ENCODE data around the gene TOB2.

DNA sequence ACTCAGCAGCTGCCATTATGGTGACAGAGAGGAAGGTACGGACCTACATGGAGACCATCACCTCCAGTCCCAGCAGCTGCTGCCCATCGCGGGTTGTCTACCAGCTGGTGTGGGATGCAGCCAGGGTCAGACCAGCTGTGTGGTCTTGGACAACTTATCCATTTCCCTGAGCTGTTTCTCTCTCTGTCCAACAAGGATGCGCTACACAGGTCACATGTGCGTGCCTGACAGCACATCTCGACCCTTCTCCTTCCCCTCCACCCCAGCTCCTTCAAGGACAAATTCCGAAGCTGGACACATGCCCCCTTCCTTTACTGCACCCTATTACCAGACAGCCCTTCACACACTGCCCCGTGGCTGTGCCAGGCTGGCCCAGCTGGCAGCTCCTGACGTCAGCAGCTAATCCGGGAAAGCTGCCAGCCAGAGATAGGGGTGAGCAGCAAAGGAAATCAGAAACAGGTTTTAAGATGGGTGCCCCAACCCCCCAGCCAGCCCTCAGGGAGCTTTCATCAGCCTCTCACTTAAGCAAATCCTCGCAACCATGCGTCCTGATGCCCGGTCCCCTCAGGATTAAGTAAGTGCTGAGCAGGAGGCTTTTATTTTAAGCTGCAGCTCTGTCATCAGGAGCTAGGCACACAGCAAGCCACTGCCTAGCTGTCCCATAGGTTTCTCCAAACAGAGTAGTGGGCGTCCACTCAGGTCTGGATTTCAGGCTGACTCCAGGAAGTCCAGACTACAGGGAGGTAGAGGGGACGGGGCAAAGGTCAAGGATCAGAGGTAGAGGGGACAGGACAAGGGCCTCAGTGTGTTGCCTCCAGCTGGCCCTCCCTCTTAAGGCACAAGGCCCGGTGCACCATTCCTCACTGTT, 44.6 kb downstream of the TOB2 start:
- TF ChIP-seq, protein P1, sequence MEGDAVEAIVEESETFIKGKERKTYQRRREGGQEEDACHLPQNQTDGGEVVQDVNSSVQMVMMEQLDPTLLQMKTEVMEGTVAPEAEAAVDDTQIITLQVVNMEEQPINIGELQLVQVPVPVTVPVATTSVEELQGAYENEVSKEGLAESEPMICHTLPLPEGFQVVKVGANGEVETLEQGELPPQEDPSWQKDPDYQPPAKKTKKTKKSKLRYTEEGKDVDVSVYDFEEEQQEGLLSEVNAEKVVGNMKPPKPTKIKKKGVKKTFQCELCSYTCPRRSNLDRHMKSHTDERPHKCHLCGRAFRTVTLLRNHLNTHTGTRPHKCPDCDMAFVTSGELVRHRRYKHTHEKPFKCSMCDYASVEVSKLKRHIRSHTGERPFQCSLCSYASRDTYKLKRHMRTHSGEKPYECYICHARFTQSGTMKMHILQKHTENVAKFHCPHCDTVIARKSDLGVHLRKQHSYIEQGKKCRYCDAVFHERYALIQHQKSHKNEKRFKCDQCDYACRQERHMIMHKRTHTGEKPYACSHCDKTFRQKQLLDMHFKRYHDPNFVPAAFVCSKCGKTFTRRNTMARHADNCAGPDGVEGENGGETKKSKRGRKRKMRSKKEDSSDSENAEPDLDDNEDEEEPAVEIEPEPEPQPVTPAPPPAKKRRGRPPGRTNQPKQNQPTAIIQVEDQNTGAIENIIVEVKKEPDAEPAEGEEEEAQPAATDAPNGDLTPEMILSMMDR (IDR thresholded peaks at IDR 0.05), result no peak
- TF ChIP-seq POLR2A (IDR thresholded peaks at IDR 0.05) (peak in 1 of 4 donors; percentile 23), POLR2AphosphoS5 (IDR thresholded peaks at IDR 0.05) (no peak), EP300 (IDR thresholded peaks at IDR 0.05) (no peak)

Data from upper lobe of left lung (tissue), 4 donors.